GM12892 (cell line): ENCODE data around the gene GAB1.
A peak's percentile ranks its signal among the peaks of the same experiment; 100 is the strongest.

ENCODE experiments used
- DNase-seq: peaks from one replicate; pipeline ENCODE4 v3.0.0; 2011; ENCODE audit not compliant: insufficient read length
- FAIRE-seq: peaks from 2 replicates; lab custom pipeline; 2011; peaks lifted over from hg19 to GRCh38; lab: Jason Lieb, UNC
- POLR2A ChIP-seq: IDR thresholded peaks from 2 replicates; pipeline ENCODE4 v1.6.1; 2011; ENCODE audit warnings: low read depth, low read length, control low read depth
- POLR2AphosphoS5 ChIP-seq: IDR thresholded peaks from 2 replicates; pipeline ENCODE4 v1.6.1; 2011; ENCODE audit warnings: low read depth, low read length, control low read depth
- TAF1 ChIP-seq: IDR thresholded peaks from 2 replicates; pipeline ENCODE4 v1.6.1; 2011; ENCODE audit warnings: low read depth, mild to moderate bottlenecking, control low read depth, low read length, borderline replicate concordance

The GAB1 gene

DNA sequence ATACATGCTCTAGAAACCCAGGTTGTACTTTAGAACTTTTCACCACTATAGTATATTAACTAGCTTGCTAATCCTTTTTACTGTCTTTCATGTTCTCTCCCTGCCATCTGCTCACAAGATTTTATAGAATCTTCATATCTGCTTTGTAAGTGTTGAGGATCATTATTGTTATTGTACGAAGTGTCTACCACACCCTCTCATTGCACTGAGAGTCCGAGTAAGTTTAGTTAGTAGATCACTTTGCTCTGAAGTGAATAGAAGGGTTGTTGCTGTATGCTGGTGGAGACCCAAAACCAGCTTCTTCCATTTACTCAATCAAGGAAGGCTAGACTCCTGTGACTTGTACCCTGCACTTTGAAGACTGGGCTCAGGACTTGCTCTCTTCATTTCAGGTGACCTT lies 17.1 kb downstream of the GAB1 start:
- FAIRE-seq: peak; percentile 21
- no peak for TF ChIP-seq TAF1
- no peak for DNase-seq

DNA sequence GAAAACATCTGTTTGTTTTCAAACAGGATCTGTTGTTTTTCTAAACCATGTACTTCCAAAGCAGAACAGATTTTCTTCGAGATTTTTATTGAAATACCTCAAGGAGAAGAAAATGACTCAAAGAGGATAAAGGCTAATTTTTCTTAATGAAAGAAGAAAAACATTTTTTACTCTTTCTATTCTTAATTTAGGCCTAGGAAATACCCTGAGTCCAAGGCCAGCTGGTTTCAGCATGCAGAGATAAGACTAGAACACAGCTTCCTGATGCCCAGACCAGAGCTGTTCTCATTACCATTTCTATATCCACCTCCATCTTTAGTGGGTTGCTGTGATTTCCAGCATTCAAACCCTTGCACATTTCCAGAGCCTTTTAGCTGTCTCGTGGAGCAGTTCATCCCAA lies 18.3 kb downstream of the GAB1 start:
- DNase-seq (no peak), FAIRE-seq (peak; percentile 9)
- TF ChIP-seq POLR2A: no peak
- TF ChIP-seq TAF1: no peak
- TF ChIP-seq POLR2AphosphoS5: no peak

DNA sequence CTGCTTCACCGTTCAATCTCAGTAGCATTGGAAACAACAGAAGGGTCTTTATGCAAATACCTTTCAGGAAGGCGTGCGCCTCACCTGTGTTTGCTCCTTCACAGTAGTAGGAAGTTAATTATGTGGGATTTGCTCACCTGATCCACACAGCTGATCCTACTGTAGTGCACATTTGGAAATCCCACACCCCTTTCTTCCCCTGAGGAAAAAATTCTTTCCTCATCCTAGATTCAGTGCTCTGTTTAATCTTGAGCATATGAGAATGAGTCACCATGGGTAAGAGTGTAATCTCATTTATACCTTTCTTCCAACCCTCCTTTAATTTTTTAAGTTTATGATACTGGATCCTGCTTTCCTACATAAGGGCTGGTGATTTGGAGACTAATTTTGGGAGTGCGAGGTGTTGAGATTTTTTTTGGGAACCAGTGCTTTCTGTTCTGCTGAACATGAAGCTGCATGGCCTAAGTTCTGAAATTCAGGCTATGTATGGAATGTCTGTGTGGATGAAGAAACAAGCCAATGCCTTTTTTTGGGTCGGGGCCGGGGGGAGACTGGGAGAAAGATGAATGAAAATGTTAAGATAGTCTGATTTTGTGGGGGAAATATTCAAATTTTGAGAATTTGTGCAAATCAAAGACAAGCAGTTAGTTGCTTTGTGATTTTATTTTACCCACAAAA lies 19.0 kb downstream of the GAB1 start:
- DNase-seq (no peak), FAIRE-seq (peak; percentile 17)
- TF ChIP-seq POLR2AphosphoS5 (no peak), TAF1 (no peak), POLR2A (no peak)

DNA sequence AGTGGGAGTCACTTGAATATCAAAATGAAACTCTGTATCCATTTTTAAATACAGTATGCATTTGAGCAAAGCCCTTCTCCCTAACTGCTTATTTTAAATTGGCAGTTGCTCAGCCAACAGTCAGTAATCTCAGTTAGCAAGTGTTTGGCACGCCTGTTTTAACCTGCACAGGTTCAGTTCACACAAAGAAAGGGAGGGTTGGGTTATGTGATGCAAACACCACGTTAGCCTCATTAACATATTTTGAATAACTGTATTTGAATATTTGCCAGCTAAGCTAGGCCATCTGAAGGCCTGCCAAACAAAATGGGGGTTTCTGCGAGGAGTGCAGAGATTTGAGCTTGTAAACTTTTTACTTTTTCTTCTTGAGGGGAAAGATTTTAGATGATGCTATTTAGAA lies 19.8 kb downstream of the GAB1 start:
- FAIRE-seq (peak; percentile 24), DNase-seq (no peak)
- TF ChIP-seq TAF1 (no peak), POLR2AphosphoS5 (no peak), POLR2A (no peak)

DNA sequence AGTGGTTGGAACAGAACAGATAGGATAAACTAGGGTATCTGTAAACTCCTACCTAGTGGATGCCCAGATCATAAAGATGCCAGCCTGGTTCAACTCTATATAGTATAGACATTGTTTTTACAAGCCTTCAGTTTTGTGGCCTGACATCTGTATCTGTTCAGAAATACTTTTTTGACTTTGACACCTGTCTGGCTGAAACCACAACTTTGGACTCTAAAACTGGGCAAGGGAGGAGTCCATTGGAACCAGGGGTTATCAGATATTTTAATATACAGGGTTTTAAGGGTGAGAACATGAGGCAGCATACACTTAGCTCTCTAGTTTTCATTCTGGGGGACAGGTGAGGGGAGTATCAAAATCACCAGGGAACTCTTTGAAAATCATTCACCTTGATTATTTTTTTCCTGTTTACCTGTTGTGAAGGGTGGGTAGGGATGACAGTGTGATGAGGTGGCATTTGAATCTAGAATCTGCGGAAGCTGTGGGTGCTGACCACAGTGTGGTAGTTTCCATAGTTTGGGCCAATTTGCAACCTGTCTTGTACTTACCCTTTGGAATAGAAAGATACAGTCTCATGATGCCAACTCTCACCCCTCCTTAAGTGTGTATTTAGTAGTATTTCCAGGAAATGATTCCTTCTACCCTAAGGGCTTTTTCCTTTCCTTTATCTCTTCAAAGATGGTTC lies 20.6 kb downstream of the GAB1 start:
- DNase-seq (no peak), FAIRE-seq (no peak)
- TF ChIP-seq TAF1 (no peak), POLR2AphosphoS5 (no peak), POLR2A (no peak)

DNA sequence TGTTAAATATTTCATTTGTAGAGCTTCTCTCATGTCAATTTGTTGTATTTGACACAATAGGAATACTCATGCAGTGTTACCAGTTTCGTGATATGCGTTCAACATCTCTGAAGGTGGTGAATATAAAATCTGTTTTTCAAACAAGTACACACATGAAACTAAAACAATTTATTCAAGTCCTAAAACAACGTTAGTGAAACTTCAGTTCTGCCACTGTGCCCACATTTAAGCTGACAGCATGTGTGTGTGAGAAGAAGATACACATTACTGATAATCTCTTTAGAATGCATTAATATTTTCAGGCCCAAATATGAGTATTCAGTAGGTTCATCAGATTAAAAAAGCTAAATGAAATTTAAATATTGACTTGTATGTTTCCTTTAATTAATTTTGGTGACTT lies 21.7 kb downstream of the GAB1 start:
- TF ChIP-seq TAF1 (no peak), POLR2A (no peak), POLR2AphosphoS5 (no peak)
- DNase-seq: no peak
- FAIRE-seq: peak; percentile 57

DNA sequence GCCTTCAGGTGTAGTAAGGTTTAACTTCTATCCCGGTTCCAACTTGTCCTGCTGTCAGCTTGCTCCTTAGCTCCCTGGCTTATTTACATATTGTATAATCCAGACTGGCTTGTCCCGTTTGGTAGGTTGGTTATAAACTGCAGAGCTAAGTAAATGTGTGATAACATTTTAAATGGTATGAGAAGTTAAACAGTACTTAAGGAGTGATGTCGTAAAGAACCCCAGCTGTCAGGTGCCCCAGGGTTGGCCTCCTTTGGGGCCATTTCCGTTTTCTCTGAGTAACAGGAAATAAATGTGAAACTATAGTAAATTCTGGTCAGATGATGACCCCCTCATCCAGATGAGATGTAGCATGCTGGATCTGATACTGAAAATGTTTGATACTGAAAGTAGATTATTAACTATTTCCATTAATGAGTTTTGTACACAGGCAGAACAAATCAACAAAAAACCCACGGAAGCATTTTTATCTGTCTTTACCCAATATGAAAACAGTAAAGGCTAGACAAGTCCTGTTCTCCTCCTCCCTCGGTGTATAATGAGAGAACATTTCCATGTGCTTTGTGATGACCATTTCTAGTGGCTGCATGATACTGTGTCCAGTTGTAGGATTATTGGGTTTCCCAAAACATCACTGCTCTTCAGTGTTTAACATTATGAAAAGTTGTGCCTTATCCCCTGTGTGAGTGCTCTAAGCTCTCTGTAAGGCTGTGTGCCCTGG lies 22.4 kb downstream of the GAB1 start:
- no peak for DNase-seq
- no peak for TF ChIP-seq POLR2AphosphoS5
- TF ChIP-seq POLR2A: no peak
- TF ChIP-seq TAF1: no peak
- FAIRE-seq: peak; percentile 61

DNA sequence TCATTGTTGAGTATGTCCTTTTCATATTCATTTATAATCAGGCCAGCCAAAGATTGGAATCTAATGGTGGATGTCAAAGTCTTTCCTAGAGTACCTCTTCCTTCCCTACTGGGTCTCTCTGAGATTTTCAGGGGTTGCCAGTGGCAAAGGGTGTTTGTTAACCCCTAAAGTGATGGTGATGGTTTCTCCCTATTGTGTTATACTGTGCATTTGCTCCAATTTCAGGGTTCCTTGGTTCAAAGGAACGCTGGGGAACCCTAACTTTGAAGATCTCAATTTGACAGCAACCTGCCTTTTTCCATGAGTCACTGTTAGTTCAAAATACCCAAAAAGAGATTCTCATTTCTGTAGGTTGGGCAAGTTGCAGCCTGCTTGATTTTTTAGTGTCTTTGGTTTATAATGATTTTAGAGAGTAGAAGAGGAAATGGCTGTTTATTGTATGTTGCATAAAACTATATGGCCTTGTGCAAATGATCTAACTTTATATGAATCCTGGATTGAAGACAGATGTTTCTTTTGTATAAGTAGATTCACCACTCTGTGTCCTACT lies 23.0 kb downstream of the GAB1 start:
- DNase-seq: no peak
- TF ChIP-seq POLR2A (no peak), POLR2AphosphoS5 (no peak), TAF1 (no peak)
- FAIRE-seq: peak; percentile 85

DNA sequence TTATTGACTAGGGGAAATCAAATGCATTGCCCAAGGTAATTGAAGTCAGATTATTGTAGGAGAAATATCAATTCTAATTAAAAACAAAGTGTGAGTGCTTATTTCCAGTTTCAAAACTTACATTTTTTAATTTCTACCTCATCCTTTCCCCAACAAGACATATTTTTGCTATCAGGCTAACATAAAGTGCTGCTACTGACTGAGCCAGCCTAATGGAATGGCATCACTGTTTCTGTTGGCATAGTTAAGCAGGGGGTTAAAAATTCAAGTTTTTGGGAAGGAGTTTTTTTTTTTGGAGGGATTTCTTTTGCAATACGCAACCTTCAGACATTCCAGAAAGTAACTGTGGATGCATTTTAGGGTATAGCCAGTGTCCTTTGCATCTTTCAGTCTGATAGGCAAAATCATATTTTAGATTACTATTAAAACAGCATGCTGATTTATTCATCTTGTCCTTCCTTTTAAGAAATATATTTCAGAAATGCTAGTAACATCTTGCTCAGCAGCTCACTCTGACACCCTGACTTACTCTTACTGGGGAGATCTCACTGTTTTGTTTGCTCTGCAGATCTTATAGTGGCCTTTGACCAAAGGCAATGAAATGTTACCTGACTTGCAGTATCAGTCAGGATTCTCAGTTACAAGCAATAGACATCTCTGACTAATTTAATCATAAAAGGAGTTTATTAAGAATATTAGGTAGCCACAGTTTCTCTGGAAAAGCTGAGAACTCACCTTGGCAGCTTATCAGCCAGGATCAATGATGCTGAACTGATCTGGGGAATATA lies 24.4 kb downstream of the GAB1 start:
- TF ChIP-seq POLR2A (no peak), TAF1 (no peak), POLR2AphosphoS5 (no peak)
- no peak for FAIRE-seq
- no peak for DNase-seq

DNA sequence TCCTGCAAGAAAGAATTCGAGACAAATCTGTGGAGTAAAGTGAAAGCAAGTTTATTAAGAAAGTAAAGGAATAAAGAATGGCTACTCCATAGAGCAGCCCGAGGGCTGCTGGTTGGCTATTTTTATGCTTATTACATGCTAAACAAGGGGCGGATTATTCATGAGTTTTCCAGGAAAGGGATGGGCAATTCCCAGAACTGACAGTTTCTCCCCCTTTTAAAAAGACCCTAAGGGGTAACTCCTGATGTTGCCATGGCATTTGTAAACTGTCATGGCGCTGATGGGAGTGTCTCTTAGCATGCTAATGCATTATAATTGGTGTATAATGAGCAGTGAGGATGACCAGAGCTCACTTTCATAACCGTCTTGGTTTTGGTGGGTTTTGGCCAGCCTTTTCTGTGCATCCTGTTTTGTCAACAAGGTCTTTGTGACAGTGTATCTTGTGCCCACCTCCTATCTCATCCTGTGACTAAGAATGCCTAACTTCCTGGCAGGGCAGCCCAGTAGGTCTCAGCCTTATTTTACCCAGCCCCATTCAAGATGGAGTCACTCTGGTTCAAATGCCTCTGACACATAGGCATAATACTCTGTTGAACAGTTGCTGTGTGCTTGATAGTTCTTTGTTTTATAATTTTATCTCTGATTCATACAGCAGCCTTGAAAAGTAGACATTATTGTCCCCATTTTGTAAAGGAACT lies 25.8 kb downstream of the GAB1 start:
- no peak for DNase-seq
- TF ChIP-seq TAF1 (no peak), POLR2A (no peak), POLR2AphosphoS5 (no peak)
- no peak for FAIRE-seq
